KMS-11 (cell line): Measurements from ENCODE around the gene ACKR4.
"Not testable (repeated sequence)": the region's sequence is repeated elsewhere in the genome, so short reads cannot be mapped to it uniquely, and the experiment has no call there.

Experiments used
- H2AFZ ChIP-seq: fragments of 200-600 bp; sonication (generic); 2 replicates; pipeline ENCODE4 v1.6.1; 2016; ENCODE audit warnings: antibody characterized with exemption, mixed run types, low read depth
- H3K27ac ChIP-seq: fragments of 200-600 bp; sonication (generic); 2 replicates; pipeline ENCODE4 v1.6.1; 2016; ENCODE audit warnings: mild to moderate bottlenecking, mixed run types
- H3K27me3 ChIP-seq: fragments of 200-600 bp; sonication (generic); 2 replicates; pipeline ENCODE4 v1.6.1; 2017; ENCODE audit warnings: mild to moderate bottlenecking, low read depth, mixed run types, moderate library complexity; ENCODE audit not compliant: insufficient read depth
- H3K36me3 ChIP-seq: fragments of 200-600 bp; sonication (generic); 2 replicates; pipeline ENCODE4 v1.6.1; 2017; ENCODE audit warnings: mild to moderate bottlenecking, mixed run types; ENCODE audit not compliant: insufficient read depth
- H3K4me1 ChIP-seq: fragments of 200-600 bp; sonication (generic); 2 replicates; pipeline ENCODE4 v1.6.1; 2016; ENCODE audit warnings: mild to moderate bottlenecking, low read depth, mixed run types; ENCODE audit not compliant: poor library complexity, severe bottlenecking
- H3K4me2 ChIP-seq: fragments of 200-600 bp; sonication (generic); 2 replicates; pipeline ENCODE4 v1.7.0; 2016; ENCODE audit warnings: mild to moderate bottlenecking, mixed run types
- H3K4me3 ChIP-seq: fragments of 200-600 bp; sonication (generic); IDR thresholded peaks from 2 replicates; pipeline ENCODE4 v1.6.1; 2017; ENCODE audit warnings: low read depth, low read length, mixed read lengths; ENCODE audit not compliant: insufficient read depth
- H3K79me2 ChIP-seq: fragments of 200-600 bp; sonication (generic); 2 replicates; pipeline ENCODE4 v1.6.1; 2016; ENCODE audit warnings: low read depth, mixed run types; ENCODE audit not compliant: insufficient read depth
- H3K9ac ChIP-seq: fragments of 200-600 bp; sonication (generic); 2 replicates; pipeline ENCODE4 v1.6.1; 2016; ENCODE audit warnings: mild to moderate bottlenecking, mixed run types
- H4K20me1 ChIP-seq: fragments of 200-600 bp; sonication (generic); 2 replicates; pipeline ENCODE4 v1.6.1; 2016; ENCODE audit warnings: mild to moderate bottlenecking, mixed run types; ENCODE audit not compliant: insufficient read depth
- TF ChIP-seq, protein P1 (sequence below): fragments of 200-600 bp; sonication (generic); conservative IDR thresholded peaks from 2 replicates; pipeline ENCODE4 v1.6.1; 2017; ENCODE audit warnings: low read depth, mild to moderate bottlenecking, antibody characterized with exemption, low read length, moderate library complexity, mixed read lengths

ACKR4 gene

DNA sequence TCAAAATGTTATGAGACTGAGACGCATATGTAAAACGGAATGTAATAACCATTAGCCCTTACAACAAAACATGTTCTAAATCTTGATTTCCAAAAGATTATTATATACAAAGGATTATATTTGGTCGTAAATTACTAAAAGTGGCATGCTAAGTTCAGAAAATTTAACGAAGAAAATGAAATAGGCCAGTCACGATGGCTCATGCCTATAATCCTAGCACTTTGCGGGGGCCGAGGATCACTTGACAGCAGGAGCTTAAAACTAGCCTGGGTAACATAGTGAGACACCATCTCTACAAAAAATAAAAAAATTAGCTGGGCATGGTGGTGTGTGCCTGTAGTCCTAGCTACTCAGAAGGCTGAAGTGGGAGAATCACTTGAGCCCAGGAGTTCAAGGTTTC, 33.5 kb downstream of the ACKR4 start:
- H3K4me2 ChIP-seq, result no peak overlapping the region
- no peaks in the 10 kb centered on the region; the same call in 1 of the 2 replicates for H4K20me1 ChIP-seq
- H3K9ac ChIP-seq, result no peak overlapping the region
- TF ChIP-seq, protein P1, sequence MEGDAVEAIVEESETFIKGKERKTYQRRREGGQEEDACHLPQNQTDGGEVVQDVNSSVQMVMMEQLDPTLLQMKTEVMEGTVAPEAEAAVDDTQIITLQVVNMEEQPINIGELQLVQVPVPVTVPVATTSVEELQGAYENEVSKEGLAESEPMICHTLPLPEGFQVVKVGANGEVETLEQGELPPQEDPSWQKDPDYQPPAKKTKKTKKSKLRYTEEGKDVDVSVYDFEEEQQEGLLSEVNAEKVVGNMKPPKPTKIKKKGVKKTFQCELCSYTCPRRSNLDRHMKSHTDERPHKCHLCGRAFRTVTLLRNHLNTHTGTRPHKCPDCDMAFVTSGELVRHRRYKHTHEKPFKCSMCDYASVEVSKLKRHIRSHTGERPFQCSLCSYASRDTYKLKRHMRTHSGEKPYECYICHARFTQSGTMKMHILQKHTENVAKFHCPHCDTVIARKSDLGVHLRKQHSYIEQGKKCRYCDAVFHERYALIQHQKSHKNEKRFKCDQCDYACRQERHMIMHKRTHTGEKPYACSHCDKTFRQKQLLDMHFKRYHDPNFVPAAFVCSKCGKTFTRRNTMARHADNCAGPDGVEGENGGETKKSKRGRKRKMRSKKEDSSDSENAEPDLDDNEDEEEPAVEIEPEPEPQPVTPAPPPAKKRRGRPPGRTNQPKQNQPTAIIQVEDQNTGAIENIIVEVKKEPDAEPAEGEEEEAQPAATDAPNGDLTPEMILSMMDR, result no peak
- no peak overlapping the region for H3K27ac ChIP-seq
- no peaks in the 10 kb centered on the region for H3K36me3 ChIP-seq
- H2AFZ ChIP-seq, result no peak overlapping the region
- no peaks in the 10 kb centered on the region for H3K4me1 ChIP-seq
- no peaks in the 10 kb centered on the region for H3K79me2 ChIP-seq
- H3K27me3 ChIP-seq, result no peaks in the 10 kb centered on the region
- no peak overlapping the region for H3K4me3 ChIP-seq

GRCh38 chr3:132635052-132635451, 38.0 kb downstream of the ACKR4 start:
- no peaks in the 10 kb centered on the region for H3K36me3 ChIP-seq
- no peak overlapping the region for H3K27ac ChIP-seq
- H3K79me2 ChIP-seq, result no peaks in the 10 kb centered on the region
- no peaks in the 10 kb centered on the region; the same call in 1 of the 2 replicates for H4K20me1 ChIP-seq
- H3K4me3 ChIP-seq, result no peak overlapping the region
- TF ChIP-seq, protein P1, result no peak
- H3K4me1 ChIP-seq, result no peaks in the 10 kb centered on the region
- H3K27me3 ChIP-seq, result no peaks in the 10 kb centered on the region
- no peak overlapping the region for H3K9ac ChIP-seq
- no peak overlapping the region for H2AFZ ChIP-seq
- no peak overlapping the region for H3K4me2 ChIP-seq

- Histone ChIP-seq H4K20me1 (no peaks in the 10 kb centered on the region; the same call in 1 of the 2 replicates), H3K27ac (no peak overlapping the region), H3K36me3 (no peaks in the 10 kb centered on the region), H3K4me1 (no peaks in the 10 kb centered on the region), H3K27me3 (no peaks in the 10 kb centered on the region), H3K79me2 (no peaks in the 10 kb centered on the region), H2AFZ (no peak overlapping the region), H3K4me3 (no peak overlapping the region), H3K4me2 (no peak overlapping the region), H3K9ac (no peak overlapping the region)
- TF ChIP-seq, protein P1, result no peak
Measured at GRCh38 chr3:132637590-132637989, 40.5 kb downstream of the ACKR4 start.

DNA sequence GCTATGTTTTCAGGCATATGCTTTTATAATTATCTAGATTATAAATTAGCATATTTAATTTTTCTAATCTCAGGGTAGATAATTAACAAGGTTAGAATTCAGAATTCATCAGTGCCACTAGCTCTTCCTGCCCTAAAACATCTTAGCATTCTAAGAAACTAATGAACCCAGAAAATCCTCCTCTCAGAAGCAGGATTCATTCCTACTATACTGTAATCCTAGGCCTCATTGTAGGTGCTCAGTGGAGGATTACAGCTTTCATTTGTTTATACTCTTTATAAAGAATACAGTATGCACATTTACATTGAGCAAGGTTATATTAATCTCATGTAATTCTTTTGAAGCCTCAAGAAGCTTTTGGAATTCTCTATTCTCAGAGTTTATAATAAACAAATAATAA, 41.6 kb downstream of the ACKR4 start:
- H3K4me1 ChIP-seq, result no peaks in the 10 kb centered on the region
- no peak overlapping the region for H3K4me3 ChIP-seq
- no peaks in the 10 kb centered on the region for H3K79me2 ChIP-seq
- no peak overlapping the region for H3K27ac ChIP-seq
- no peaks in the 10 kb centered on the region; the same call in 1 of the 2 replicates for H4K20me1 ChIP-seq
- TF ChIP-seq, protein P1, result no peak
- H3K36me3 ChIP-seq, result no peaks in the 10 kb centered on the region
- H2AFZ ChIP-seq, result no peak overlapping the region
- H3K27me3 ChIP-seq, result no peaks in the 10 kb centered on the region
- no peak overlapping the region for H3K4me2 ChIP-seq
- no peak overlapping the region for H3K9ac ChIP-seq

GRCh38 chr3:132641427-132641826, 44.4 kb downstream of the ACKR4 start:
- H3K27me3 ChIP-seq, H4K20me1 ChIP-seq, H3K4me1 ChIP-seq, H2AFZ ChIP-seq, H3K4me3 ChIP-seq, H3K79me2 ChIP-seq, H3K36me3 ChIP-seq, H3K4me2 ChIP-seq, H3K9ac ChIP-seq, H3K27ac ChIP-seq: not testable (repeated sequence)
